Fibroblast of mammary gland (primary cell): Measurements from ENCODE around the gene TSPEAR.

Source experiments
- DNase-seq: peaks from one replicate; pipeline ENCODE4 v3.0.0-alpha.2; 2010; ENCODE audit warnings: low read depth
- H3K4me3 ChIP-seq: 2 replicates; pipeline ENCODE4 v1.5.1; 2011; ENCODE audit warnings: low read depth, mild to moderate bottlenecking, low read length, moderate library complexity; ENCODE audit not compliant: control insufficient read depth
- CTCF ChIP-seq: conservative IDR thresholded peaks from 2 replicates; pipeline ENCODE4 v1.5.1; 2011; ENCODE audit warnings: low read depth, low read length, inconsistent platforms; ENCODE audit not compliant: control insufficient read depth, insufficient read depth

Gene TSPEAR

GRCh38 chr21:44487831-44488230 lies 223.5 kb downstream of the TSPEAR start:
- peak; percentile 67 for TF ChIP-seq CTCF
- peak; percentile 46 for DNase-seq
- no peak overlapping the region for H3K4me3 ChIP-seq

GRCh38 chr21:44486302-44486701 lies 225.1 kb downstream of the TSPEAR start:
- TF ChIP-seq CTCF: no peak
- no peak overlapping the region for H3K4me3 ChIP-seq
- no peak for DNase-seq

- DNase-seq: no peak
- no peak for TF ChIP-seq CTCF
- peak overlapping the region; percentile 1 for H3K4me3 ChIP-seq
These were observed 225.6 kb downstream of the TSPEAR start for GRCh38 chr21:44485796-44486195.

GRCh38 chr21:44485254-44485793 lies 226.0 kb downstream of the TSPEAR start:
- peak; percentile 36 for DNase-seq
- TF ChIP-seq CTCF: peak; percentile 14
- peak overlapping the region; percentile 12 for H3K4me3 ChIP-seq

GRCh38 chr21:44484498-44485253 lies 226.7 kb downstream of the TSPEAR start:
- DNase-seq: no peak
- no peak for TF ChIP-seq CTCF
- H3K4me3 ChIP-seq: no peak overlapping the region

GRCh38 chr21:44483288-44484237 lies 227.8 kb downstream of the TSPEAR start:
- no peak for TF ChIP-seq CTCF
- peak; percentile 38 for DNase-seq
- no peak overlapping the region for H3K4me3 ChIP-seq
